Activated naive CD4-positive, alpha-beta T cell treated with anti-CD3 and anti-CD28 coated beads for 36 hours (primary cell): ENCODE results near the gene L3MBTL3. TPM values are rescaled to one million over a fixed set of nuclear protein-coding genes. Genes with fewer than 3 reads are reported as not detected.

ENCODE experiments used
- CTCF ChIA-PET: fragments of 350-600 bp; sonication (Branson Sonifier 250); formaldehyde crosslinking; loops from one replicate; lab custom pipeline; 2021; ENCODE audit warnings: antibody characterized with exemption; lab: Charles Lee
- DNase-seq: peaks from one replicate; pipeline ENCODE4 v3.0.0-alpha.2; 2020
- H3K27ac Mint-ChIP-seq: one replicate; pipeline ENCODE4 v1.8.0; 2021; ENCODE audit warnings: mild to moderate bottlenecking, mixed read lengths
- H3K27me3 Mint-ChIP-seq: one replicate; pipeline ENCODE4 v1.8.0; 2021; ENCODE audit warnings: low read depth, mixed read lengths
- H3K36me3 Mint-ChIP-seq: one replicate; pipeline ENCODE4 v1.8.0; 2021; ENCODE audit warnings: low read depth, mixed read lengths
- H3K4me1 Mint-ChIP-seq: one replicate; pipeline ENCODE4 v1.8.0; 2021; ENCODE audit warnings: low read depth, mixed read lengths
- H3K4me3 Mint-ChIP-seq: one replicate; pipeline ENCODE4 v1.8.0; 2021; ENCODE audit warnings: mild to moderate bottlenecking, moderate library complexity, mixed read lengths
- H3K9me3 Mint-ChIP-seq: one replicate; pipeline ENCODE4 v1.8.0; 2021; ENCODE audit warnings: mixed read lengths
- intact Hi-C: fragments of 100-400 bp; cut with micrococcal nuclease; formaldehyde crosslinking; loops from one replicate; pipeline ENCODE4 v1.15.1; 2023
- total RNA-seq, 2 experiments: library from RNA; stranded (reverse); gene quantifications; one replicate each; pipeline ENCODE4 v1.2.3, GENCODE V29; 2021

The L3MBTL3 gene
- total RNA-seq, 2 experiments from 2014 or later, result 3.1 to 5.0 TPM

DNA sequence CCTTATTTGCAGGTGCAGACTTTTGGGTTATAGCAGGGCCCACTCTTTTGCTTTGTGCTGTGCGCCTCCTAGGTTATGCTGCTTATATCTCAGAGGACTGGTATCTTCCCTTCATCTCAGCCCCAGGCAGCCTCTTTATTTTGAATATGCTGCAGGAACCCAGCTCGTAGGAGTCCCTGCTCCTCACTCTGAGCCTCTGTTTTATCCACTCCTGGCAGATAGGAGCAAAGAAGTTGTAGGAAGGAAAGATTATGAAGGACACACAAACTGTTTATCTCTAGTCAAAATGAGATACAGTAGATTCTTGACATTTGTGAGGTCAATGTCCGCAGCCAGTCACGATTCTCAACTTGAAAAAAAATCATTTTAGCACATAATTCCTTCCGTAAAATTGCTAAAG lies 15.6 kb downstream of the L3MBTL3 start:
- H3K9me3 Mint-ChIP-seq, result no peaks in the 10 kb centered on the region
- peaks cover 45% of the 10 kb centered on the region for H3K4me1 Mint-ChIP-seq
- CTCF ChIA-PET, result no interaction called here
- peak overlapping the region; percentile 15 for H3K4me3 Mint-ChIP-seq
- H3K27ac Mint-ChIP-seq, result peak overlapping the region; percentile 2
- peaks cover 5% of the 10 kb centered on the region for H3K36me3 Mint-ChIP-seq
- DNase-seq, result no peak
- intact Hi-C loops, result loop anchor here (1.0 to 2.0 kb wide), 2 partner anchors 8 to 189 kb away; partner anchors contain the start of gene SAMD3
- no peaks in the 10 kb centered on the region for H3K27me3 Mint-ChIP-seq

DNA sequence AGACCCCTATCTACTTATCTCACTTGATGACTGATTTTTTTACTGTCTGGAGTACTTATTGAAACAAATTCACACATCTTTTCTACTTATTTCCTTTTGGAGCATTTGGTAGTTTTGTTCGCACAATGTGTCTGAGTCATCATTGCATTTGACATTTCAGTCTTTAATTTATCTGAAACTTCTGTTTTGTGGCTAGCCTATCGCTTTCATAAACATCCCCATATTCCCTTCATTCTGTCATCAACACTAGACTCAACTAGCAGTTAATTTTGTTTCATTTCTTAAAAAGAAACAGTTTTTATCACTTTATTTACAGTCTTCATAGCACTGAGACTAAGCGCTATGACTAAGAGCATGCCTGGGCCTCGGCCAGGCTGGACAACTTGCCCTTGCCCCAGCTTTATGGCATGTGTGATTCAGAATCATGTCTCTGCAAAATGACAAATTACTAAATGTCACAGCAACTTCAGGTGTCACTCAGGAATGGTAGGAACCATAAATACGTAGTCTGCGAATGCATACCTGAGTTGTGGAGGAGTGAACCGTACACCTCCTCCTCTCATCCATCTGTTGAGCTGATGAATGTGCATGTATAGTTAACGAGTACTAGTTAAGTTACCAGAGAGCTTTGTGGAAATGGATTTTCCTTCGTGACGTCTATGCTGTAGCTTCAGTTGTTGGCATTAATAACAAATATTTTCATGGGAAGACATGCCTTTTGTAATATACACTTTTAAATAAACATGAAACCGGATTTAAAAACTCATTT lies 16.2 kb downstream of the L3MBTL3 start:
- peaks cover 5% of the 10 kb centered on the region for H3K36me3 Mint-ChIP-seq
- peaks cover 42% of the 10 kb centered on the region for H3K4me1 Mint-ChIP-seq
- peak overlapping the region; percentile 25 for H3K27ac Mint-ChIP-seq
- intact Hi-C loops, result loop anchor here (1.0 to 2.0 kb wide), 2 partner anchors 8 to 188 kb away; partner anchors contain the start of gene SAMD3
- H3K4me3 Mint-ChIP-seq, result peak overlapping the region; percentile 15
- no peaks in the 10 kb centered on the region for H3K9me3 Mint-ChIP-seq
- DNase-seq, result peak; percentile 36
- H3K27me3 Mint-ChIP-seq, result no peaks in the 10 kb centered on the region
- CTCF ChIA-PET, result interaction anchor here (0.6 to 0.7 kb wide), 2 partner anchors 52 to 170 kb away, joined by 3 to 4 read pairs; no protein-coding TSS in a partner anchor

DNA sequence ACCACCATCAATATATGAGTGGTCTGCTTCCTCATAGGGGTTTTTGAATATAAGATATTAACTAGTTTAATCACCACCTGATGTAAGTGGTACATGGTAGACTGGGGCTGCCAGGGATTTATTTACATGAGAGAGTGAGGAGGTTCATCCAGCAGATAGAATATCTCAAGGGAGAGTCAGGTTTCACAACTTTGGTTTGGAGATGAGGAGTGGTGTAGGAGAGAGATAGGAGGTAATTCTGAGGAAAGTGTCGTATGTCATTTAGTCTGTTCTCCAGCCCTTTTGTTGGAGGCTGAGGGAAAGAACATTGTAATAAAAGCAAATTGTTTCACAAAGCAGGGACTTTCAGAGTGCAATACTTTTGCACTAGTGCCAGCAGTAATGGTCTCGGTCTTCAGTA lies 16.8 kb downstream of the L3MBTL3 start:
- intact Hi-C loops, result loop anchor here (2.0 kb wide), 1 partner anchor 188 kb away; the partner anchor contains the start of gene SAMD3
- H3K4me1 Mint-ChIP-seq, result peaks cover 37% of the 10 kb centered on the region
- no peak overlapping the region for H3K4me3 Mint-ChIP-seq
- H3K9me3 Mint-ChIP-seq, result no peaks in the 10 kb centered on the region
- no peak overlapping the region for H3K27ac Mint-ChIP-seq
- CTCF ChIA-PET, result interaction anchor here (0.6 kb wide), 1 partner anchor 169 kb away, joined by 4 read pairs; no protein-coding TSS in a partner anchor
- DNase-seq, result no peak
- H3K27me3 Mint-ChIP-seq, result no peaks in the 10 kb centered on the region
- peaks cover 5% of the 10 kb centered on the region for H3K36me3 Mint-ChIP-seq

- Mint-ChIP-seq H3K27ac (no peak overlapping the region), H3K36me3 (peaks cover 1% of the 10 kb centered on the region), H3K4me3 (no peak overlapping the region), H3K27me3 (no peaks in the 10 kb centered on the region), H3K9me3 (no peaks in the 10 kb centered on the region), H3K4me1 (peaks cover 39% of the 10 kb centered on the region)
- no peak for DNase-seq
- intact Hi-C loops, result loop anchor here (1.0 kb wide), 1 partner anchor 245 kb away; no protein-coding TSS in a partner anchor
- CTCF ChIA-PET, result interaction anchor here (0.6 to 1.2 kb wide), 7 partner anchors 15 to 587 kb away, joined by 3 to 4 read pairs (median 3); no protein-coding TSS in a partner anchor
Measured at GRCh38 chr6:130037207-130037811, 18.9 kb downstream of the L3MBTL3 start.

- no peaks in the 10 kb centered on the region for H3K9me3 Mint-ChIP-seq
- CTCF ChIA-PET, result interaction anchor here (1.4 to 1.6 kb wide), 2 partner anchors 20 to 241 kb away, joined by 3 to 4 read pairs; no protein-coding TSS in a partner anchor
- peaks cover 5% of the 10 kb centered on the region for H3K36me3 Mint-ChIP-seq
- no peak overlapping the region for H3K27ac Mint-ChIP-seq
- no peak overlapping the region for H3K4me3 Mint-ChIP-seq
- no peak for DNase-seq
- peaks cover 8% of the 10 kb centered on the region for H3K4me1 Mint-ChIP-seq
- intact Hi-C loops, result loop anchor here (10.0 kb wide), 1 partner anchor 343 kb away; no protein-coding TSS in a partner anchor
- H3K27me3 Mint-ChIP-seq, result no peaks in the 10 kb centered on the region
Measured at GRCh38 chr6:130041594-130041993, 23.2 kb downstream of the L3MBTL3 start.

DNA sequence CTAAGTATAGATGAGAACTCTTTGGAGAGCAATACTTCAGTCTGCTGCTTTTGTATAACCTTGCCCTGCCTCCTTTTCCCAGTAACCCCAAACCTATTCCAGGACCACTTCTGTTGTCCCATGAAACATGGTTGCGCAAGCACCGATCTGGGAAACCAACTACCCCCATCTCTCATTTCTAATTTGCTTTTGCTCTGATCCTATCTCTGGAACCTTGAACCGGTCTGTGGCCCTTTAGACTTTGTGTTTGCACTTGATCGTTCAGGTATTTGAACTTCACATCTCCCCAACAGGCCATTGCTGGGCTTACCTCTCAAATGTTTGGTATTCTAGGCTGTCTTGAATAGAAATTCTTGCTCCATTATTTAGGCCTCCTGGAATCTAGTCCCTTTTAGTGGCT lies 25.0 kb downstream of the L3MBTL3 start:
- intact Hi-C loops, result loop anchor here (10.0 kb wide), 1 partner anchor 341 kb away; no protein-coding TSS in a partner anchor
- peaks cover 5% of the 10 kb centered on the region for H3K36me3 Mint-ChIP-seq
- no peak overlapping the region for H3K27ac Mint-ChIP-seq
- H3K27me3 Mint-ChIP-seq, result no peaks in the 10 kb centered on the region
- H3K4me1 Mint-ChIP-seq, result peaks cover 8% of the 10 kb centered on the region
- no peak overlapping the region for H3K4me3 Mint-ChIP-seq
- no peaks in the 10 kb centered on the region for H3K9me3 Mint-ChIP-seq
- CTCF ChIA-PET, result interaction anchor here (0.7 kb wide), 1 partner anchor 84 kb away, joined by 3 read pairs; no protein-coding TSS in a partner anchor
- no peak for DNase-seq

- H3K27me3 Mint-ChIP-seq, result no peaks in the 10 kb centered on the region
- no peak for DNase-seq
- no peaks in the 10 kb centered on the region for H3K9me3 Mint-ChIP-seq
- H3K36me3 Mint-ChIP-seq, result peaks cover 13% of the 10 kb centered on the region
- H3K4me1 Mint-ChIP-seq, result peaks cover 5% of the 10 kb centered on the region
- H3K4me3 Mint-ChIP-seq, result no peak overlapping the region
- CTCF ChIA-PET, result no interaction called here
- H3K27ac Mint-ChIP-seq, result no peak overlapping the region
- intact Hi-C loops, result loop anchor here (2.0 to 10.0 kb wide), 3 partner anchors 339 to 797 kb away; no protein-coding TSS in a partner anchor
Measured at GRCh38 chr6:130045622-130046021, 27.2 kb downstream of the L3MBTL3 start.

GRCh38 chr6:130046671-130047070 lies 28.3 kb downstream of the L3MBTL3 start:
- CTCF ChIA-PET, result interaction anchor here (1.6 kb wide), 1 partner anchor 15 kb away, joined by 6 read pairs; no protein-coding TSS in a partner anchor
- Mint-ChIP-seq H3K27ac (no peak overlapping the region), H3K4me1 (peaks cover under 1% of the 10 kb centered on the region), H3K4me3 (no peak overlapping the region), H3K36me3 (peaks cover 13% of the 10 kb centered on the region), H3K27me3 (no peaks in the 10 kb centered on the region), H3K9me3 (no peaks in the 10 kb centered on the region)
- intact Hi-C loops, result loop anchor here (1.0 to 10.0 kb wide), 4 partner anchors 236 to 796 kb away; no protein-coding TSS in a partner anchor
- no peak for DNase-seq

- Mint-ChIP-seq H3K27ac (no peak overlapping the region), H3K4me3 (no peak overlapping the region), H3K27me3 (no peaks in the 10 kb centered on the region), H3K4me1 (no peaks in the 10 kb centered on the region), H3K36me3 (peaks cover 14% of the 10 kb centered on the region), H3K9me3 (no peaks in the 10 kb centered on the region)
- intact Hi-C loops, result loop anchor here (1.0 to 10.0 kb wide), 4 partner anchors 235 to 795 kb away; no protein-coding TSS in a partner anchor
- CTCF ChIA-PET, result interaction anchor here (1.2 to 1.6 kb wide), 2 partner anchors 16 to 235 kb away, joined by 6 to 7 read pairs; no protein-coding TSS in a partner anchor
- no peak for DNase-seq
Measured at GRCh38 chr6:130047088-130047995, 29.0 kb downstream of the L3MBTL3 start.

DNA sequence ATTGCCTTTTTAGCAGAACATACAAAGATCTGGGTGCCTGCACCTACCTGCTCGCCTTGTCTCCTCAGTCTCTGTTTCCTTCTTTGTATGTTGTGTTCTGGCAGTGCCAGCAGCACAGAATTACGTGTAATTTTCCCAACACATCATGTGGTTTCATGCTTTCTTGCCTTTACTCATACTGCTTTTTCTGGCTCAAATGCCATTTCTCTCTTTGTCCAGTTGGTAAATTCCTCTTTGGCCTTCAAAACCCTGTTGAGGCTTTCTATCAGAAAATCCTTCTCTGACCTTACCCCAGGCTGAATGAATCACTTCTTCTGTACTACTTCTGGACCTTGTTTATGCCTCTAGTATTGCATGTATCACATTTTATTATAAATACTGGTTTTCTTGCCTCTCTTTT lies 31.8 kb downstream of the L3MBTL3 start:
- no peaks in the 10 kb centered on the region for H3K27me3 Mint-ChIP-seq
- intact Hi-C loops, result no loop called here

DNA sequence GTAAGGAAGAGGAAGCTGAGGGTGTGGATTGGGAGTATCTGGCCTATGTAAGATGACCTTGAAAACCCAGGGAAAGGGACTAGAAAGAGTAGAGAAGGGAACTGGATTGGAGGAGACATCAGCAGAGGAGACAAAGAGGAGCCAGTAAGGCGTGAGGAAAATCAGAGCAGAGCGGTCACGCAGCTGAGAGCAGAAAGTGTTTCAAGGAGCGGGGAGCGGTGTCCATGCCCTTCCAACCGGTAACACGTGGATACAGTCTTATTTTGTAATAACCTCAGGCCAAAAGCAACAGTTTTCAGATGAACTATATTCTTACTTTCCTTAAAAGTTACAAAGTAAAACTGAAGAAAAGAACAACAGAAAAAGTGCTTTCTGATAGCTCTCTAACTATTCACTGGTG lies 36.3 kb downstream of the L3MBTL3 start:
- Mint-ChIP-seq H3K36me3 (peaks cover 46% of the 10 kb centered on the region), H3K27me3 (no peaks in the 10 kb centered on the region), H3K27ac (no peak overlapping the region), H3K4me3 (no peak overlapping the region), H3K4me1 (peaks cover 11% of the 10 kb centered on the region), H3K9me3 (no peaks in the 10 kb centered on the region)
- intact Hi-C loops, result no loop called here
- CTCF ChIA-PET, result interaction anchor here (0.6 to 2.0 kb wide), 4 partner anchors 11 to 328 kb away, joined by 3 to 5 read pairs (median 4); no protein-coding TSS in a partner anchor
- no peak for DNase-seq

More for the DNA sequence above, 31.8 kb downstream of the L3MBTL3 start:
- peaks cover 31% of the 10 kb centered on the region for H3K36me3 Mint-ChIP-seq
- no peak overlapping the region for H3K27ac Mint-ChIP-seq
- DNase-seq, result no peak
- no peaks in the 10 kb centered on the region for H3K4me1 Mint-ChIP-seq
- CTCF ChIA-PET, result no interaction called here
- no peak overlapping the region for H3K4me3 Mint-ChIP-seq
- H3K9me3 Mint-ChIP-seq, result no peaks in the 10 kb centered on the region
